Lung (tissue), 12 donors: ENCODE results near the gene NAA15. TPM values are rescaled to one million over a fixed set of nuclear protein-coding genes. Genes with fewer than 3 reads are reported as not detected.
A peak's percentile ranks its signal among the peaks of the same experiment; 100 is the strongest.

Experiments used
- ATAC-seq: fragments of 200-7000 bp; cut with Tn5 transposase; one replicate; pipeline ENCODE4 v1.9.1; 2020; ENCODE audit warnings: moderate number of reproducible peaks; ENCODE audit not compliant: insufficient read depth, low FRiP score
- DNase-seq, 3 donors: peaks; one replicate each; pipeline ENCODE4 v3.0.0-alpha.2; 2013 to 2017
- H3K27ac ChIP-seq, 2 donors: one replicate each; pipeline ENCODE4 v1.5.1; 2013; ENCODE audit warnings: mild to moderate bottlenecking in 2 of 2, moderate library complexity in 2 of 2, control low read depth in 1 of 2, inconsistent platforms in 1 of 2, low read depth in 1 of 2, low read length in 1 of 2
- H3K27me3 ChIP-seq, 3 donors: one replicate each; pipeline ENCODE4 v1.5.1; 2013; ENCODE audit warnings: low read length in 2 of 3; ENCODE audit not compliant: control insufficient read depth in 3 of 3, insufficient read depth in 3 of 3
- H3K36me3 ChIP-seq, 4 donors: one replicate each; pipeline ENCODE4 v1.5.1; 2013; ENCODE audit warnings: low read length in 4 of 4, mild to moderate bottlenecking in 1 of 4, moderate library complexity in 1 of 4; ENCODE audit not compliant: control insufficient read depth in 4 of 4, insufficient read depth in 4 of 4
- H3K4me1 ChIP-seq, 5 donors: one replicate each; pipeline ENCODE4 v1.5.1; 2013; ENCODE audit warnings: low read length in 5 of 5, mild to moderate bottlenecking in 2 of 5, moderate library complexity in 1 of 5; ENCODE audit not compliant: control insufficient read depth in 5 of 5, insufficient read depth in 5 of 5
- H3K4me3 ChIP-seq: one replicate; pipeline ENCODE4 v1.5.1; 2013; ENCODE audit warnings: mild to moderate bottlenecking, control low read depth, moderate library complexity
- H3K9ac ChIP-seq, 2 donors: one replicate each; pipeline ENCODE4 v1.5.1; 2013; ENCODE audit warnings: low read length in 2 of 2, control low read depth in 1 of 2; ENCODE audit not compliant: insufficient read depth in 1 of 2
- H3K9me3 ChIP-seq, 4 donors: one replicate each; pipeline ENCODE4 v1.5.1; 2013; ENCODE audit warnings: low read length in 3 of 4, mild to moderate bottlenecking in 1 of 4, moderate library complexity in 1 of 4; ENCODE audit not compliant: control insufficient read depth in 4 of 4, insufficient read depth in 3 of 4
- WGBS, 2 donors: extraction: QIAGEN DNeasy Blood & Tissue Kit; methylation state at CpG; one replicate each; pipeline ENCODE4 v1.1.7; 2013; 5-methylcytosine and 5-hydroxymethylcytosine counted together
- polyA plus RNA-seq, 2 donors: library from polyadenylated mRNA; stranded (reverse); fragments of 200-250 nt; gene quantifications; one replicate each; pipeline ENCODE4 v1.2.1, GENCODE V29; 2013
- total RNA-seq, 2 donors: library from RNA; depleted of rRNA in 1 of 2; stranded (reverse); fragments of >200 nt in 1 of 2; gene quantifications; one replicate each; pipeline ENCODE4 v1.2.1, GENCODE V29; 2014 to 2021
- TF ChIP-seq, protein P1 (sequence below): IDR thresholded peaks from 2 replicates; pipeline ENCODE4 v1.5.1; 2012; ENCODE audit warnings: mild to moderate bottlenecking; ENCODE audit errors: control extremely low read depth, extremely low read depth
- donor health status: control.
- donor health status: control.
- donor health status: Bipolar disorder and iron deficiency.
- donor health status: healthy.
- donor health status: DM: yes; HTN: yes; CAD: no.

NAA15 gene
- total and polyA plus RNA-seq, 4 donors: 5.7 to 41.3 (median 22.8) TPM

DNA sequence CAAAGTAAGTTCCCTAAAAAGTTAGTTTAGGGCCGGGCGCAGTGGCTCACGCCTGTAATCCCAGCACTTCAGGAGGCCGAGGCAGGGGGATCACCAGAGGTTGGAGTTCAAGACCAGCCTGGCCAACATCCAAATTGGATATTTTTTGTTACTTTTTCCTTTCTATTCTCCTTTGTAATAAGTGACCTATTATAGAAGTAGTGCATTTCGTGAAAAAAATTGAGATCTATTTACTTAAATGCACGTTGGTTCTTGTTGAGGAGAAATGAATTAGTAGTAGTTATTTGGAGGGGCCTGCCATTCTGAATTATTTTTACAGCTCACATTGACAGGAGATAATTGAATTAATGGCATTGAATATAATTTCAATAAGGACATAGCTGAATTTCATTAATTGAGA is 23.3 kb downstream of the NAA15 start:
- peaks cover 0 to 7% (median 4%) of the 10 kb centered on the region in 4 donors for H3K36me3 ChIP-seq
- H3K4me1 ChIP-seq: peaks cover 0 to 20% (median 1%) of the 10 kb centered on the region in 5 donors
- no peak for ATAC-seq
- H3K9ac ChIP-seq: no peak overlapping the region
- no peak overlapping the region for H3K27ac ChIP-seq
- TF ChIP-seq, protein P1, sequence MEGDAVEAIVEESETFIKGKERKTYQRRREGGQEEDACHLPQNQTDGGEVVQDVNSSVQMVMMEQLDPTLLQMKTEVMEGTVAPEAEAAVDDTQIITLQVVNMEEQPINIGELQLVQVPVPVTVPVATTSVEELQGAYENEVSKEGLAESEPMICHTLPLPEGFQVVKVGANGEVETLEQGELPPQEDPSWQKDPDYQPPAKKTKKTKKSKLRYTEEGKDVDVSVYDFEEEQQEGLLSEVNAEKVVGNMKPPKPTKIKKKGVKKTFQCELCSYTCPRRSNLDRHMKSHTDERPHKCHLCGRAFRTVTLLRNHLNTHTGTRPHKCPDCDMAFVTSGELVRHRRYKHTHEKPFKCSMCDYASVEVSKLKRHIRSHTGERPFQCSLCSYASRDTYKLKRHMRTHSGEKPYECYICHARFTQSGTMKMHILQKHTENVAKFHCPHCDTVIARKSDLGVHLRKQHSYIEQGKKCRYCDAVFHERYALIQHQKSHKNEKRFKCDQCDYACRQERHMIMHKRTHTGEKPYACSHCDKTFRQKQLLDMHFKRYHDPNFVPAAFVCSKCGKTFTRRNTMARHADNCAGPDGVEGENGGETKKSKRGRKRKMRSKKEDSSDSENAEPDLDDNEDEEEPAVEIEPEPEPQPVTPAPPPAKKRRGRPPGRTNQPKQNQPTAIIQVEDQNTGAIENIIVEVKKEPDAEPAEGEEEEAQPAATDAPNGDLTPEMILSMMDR: no peak
- WGBS, 2 donors: 68 to 76% methylated on average over 6 of the region's 6 CpGs
- H3K27me3 ChIP-seq: no peaks in the 10 kb centered on the region
- H3K9me3 ChIP-seq: no peaks in the 10 kb centered on the region
- DNase-seq: peak in 2 of 3 donors; percentile 24 to 51
- no peak overlapping the region for H3K4me3 ChIP-seq

DNA sequence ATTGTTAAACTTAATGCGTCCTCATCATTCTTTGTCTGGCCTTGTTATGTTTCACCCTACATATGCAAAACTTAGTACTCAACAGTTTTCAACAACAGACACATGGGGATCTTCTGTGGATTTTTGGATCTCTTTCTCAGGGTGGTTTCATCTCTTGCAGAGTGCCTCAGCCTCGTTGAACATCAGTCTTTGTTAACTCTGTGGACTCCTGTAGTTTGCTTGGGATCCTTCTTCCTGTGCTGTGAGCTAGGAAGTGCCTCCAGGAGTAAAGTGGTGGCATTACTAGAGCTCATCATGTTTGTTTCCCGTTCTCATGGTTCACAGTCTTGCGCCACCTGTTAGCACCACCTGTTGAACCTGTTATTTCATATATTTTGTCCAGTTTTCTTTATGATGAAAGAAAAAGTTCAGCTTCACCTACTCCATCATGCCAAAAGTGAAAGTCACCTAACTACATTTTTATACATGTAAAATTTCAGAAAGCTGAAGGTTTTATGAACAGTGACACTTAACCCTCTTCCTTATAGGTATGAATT is 28.4 kb downstream of the NAA15 start:
- DNase-seq (peak in 1 of 3 donors; percentile 16), ATAC-seq (no peak)
- H3K27ac ChIP-seq: no peak overlapping the region
- H3K9me3 ChIP-seq: no peaks in the 10 kb centered on the region
- WGBS, 2 donors: 82 to 87% methylated on average over 4 of the region's 4 CpGs
- H3K27me3 ChIP-seq: no peaks in the 10 kb centered on the region
- peaks cover 0 to 6% (median 0%) of the 10 kb centered on the region in 5 donors for H3K4me1 ChIP-seq
- H3K9ac ChIP-seq: no peak overlapping the region
- peaks cover 0 to 10% (median 7%) of the 10 kb centered on the region in 4 donors for H3K36me3 ChIP-seq
- no peak overlapping the region for H3K4me3 ChIP-seq
- TF ChIP-seq, protein P1: no peak

DNA sequence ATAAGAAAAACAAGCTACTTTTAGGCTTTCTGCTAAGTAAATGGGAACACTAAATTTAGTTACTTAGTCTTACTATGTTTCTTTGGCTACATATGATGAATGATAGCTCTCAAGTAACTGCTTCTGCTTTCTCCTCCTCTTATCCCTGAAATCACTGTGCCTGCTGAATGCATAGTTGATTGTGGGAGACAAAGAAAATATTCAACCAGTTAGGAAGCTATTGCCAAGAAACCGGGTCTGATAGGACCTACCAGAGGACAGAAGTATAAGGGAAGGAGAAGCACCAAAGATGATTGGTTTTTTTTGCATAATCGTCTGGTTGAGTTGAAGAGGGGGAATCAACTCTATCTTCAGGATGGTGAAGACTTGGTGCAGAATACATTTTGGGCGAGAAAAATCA is 29.0 kb downstream of the NAA15 start:
- 92 to 93% methylated on average over 3 of the region's 3 CpGs for WGBS, 2 donors
- H3K27me3 ChIP-seq: no peaks in the 10 kb centered on the region
- peaks cover 0 to under 1% (median 0%) of the 10 kb centered on the region in 5 donors for H3K4me1 ChIP-seq
- DNase-seq: no peak
- ATAC-seq: no peak
- H3K36me3 ChIP-seq: peaks cover 0 to 11% (median 7%) of the 10 kb centered on the region in 4 donors
- TF ChIP-seq, protein P1: no peak
- H3K27ac ChIP-seq: no peak overlapping the region
- no peaks in the 10 kb centered on the region for H3K9me3 ChIP-seq
- no peak overlapping the region for H3K9ac ChIP-seq
- H3K4me3 ChIP-seq: no peak overlapping the region

DNA sequence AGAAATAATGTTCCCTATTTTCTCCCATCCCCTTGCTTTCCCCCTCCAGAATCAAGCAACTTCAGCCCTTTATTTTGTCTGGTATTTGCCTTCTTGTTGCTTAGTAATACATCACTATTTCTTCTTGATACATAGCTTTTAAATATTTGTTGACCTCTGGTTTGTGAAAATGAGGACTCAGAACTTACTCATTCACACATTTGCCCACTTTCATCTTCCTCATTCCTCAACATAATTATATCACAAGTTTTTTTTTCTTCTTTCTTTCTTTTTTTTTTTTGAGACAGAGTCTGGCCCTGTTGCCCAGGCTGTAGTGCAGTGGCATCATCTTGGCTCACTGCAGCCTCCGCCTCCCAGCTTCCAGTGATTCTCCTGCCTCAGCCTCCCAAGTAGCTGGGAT is 29.9 kb downstream of the NAA15 start:
- Histone ChIP-seq H3K36me3 (peaks cover 0 to 11% (median 7%) of the 10 kb centered on the region in 4 donors), H3K4me3 (no peak overlapping the region), H3K27ac (no peak overlapping the region), H3K9ac (no peak overlapping the region), H3K9me3 (no peaks in the 10 kb centered on the region), H3K4me1 (no peaks in the 10 kb centered on the region), H3K27me3 (no peaks in the 10 kb centered on the region)
- TF ChIP-seq, protein P1: no peak
- 98 to 100% methylated on average over 1 of the region's 1 CpG for WGBS, 2 donors
- DNase-seq (no peak), ATAC-seq (no peak)
